Measurements from ENCODE around the gene UNC50.

UNC50 gene

GRCh38 chr2:98614024-98614739 lies 5.8 kb downstream of the UNC50 start:
- H3K27ac ChIP-seq = no peak overlapping the region
- H3K4me2 ChIP-seq = no peak overlapping the region
- H3K36me3 ChIP-seq = peaks cover 72 to 91% (median 78%) of the 10 kb centered on the region in 11 experiments
- no peak overlapping the region for H3K4me3 ChIP-seq
- H3K4me1 ChIP-seq = peaks cover 15 to 24% (median 20%) of the 10 kb centered on the region in 10 experiments
- H3K27me3 ChIP-seq = no peaks in the 10 kb centered on the region
- peaks cover 0 to 45% (median 0%) of the 10 kb centered on the region in 11 experiments; a peak in 4 of 22 replicates for H4K20me1 ChIP-seq
- no peaks in the 10 kb centered on the region for H3K9me3 ChIP-seq (replicated peaks in 1 of 11)
- no peak for TF ChIP-seq Cebpa-rat (IDR thresholded peaks at IDR 0.05)
- no peak overlapping the region for H3K9ac ChIP-seq

GRCh38 chr2:98615481-98615880 lies 7.1 kb downstream of the UNC50 start:
- Histone ChIP-seq H3K27ac (no peak overlapping the region), H3K4me1 (peaks cover 2 to 11% (median 7%) of the 10 kb centered on the region in 10 experiments; a peak in 17 of 20 replicates), H3K9ac (no peak overlapping the region), H3K36me3 (peaks cover 70 to 97% (median 83%) of the 10 kb centered on the region in 11 experiments), H3K4me2 (no peak overlapping the region), H3K27me3 (no peaks in the 10 kb centered on the region), H4K20me1 (peaks cover 0 to 58% (median 0%) of the 10 kb centered on the region in 11 experiments; a peak in 4 of 22 replicates), H3K9me3 (replicated peaks in 1 of 11) (no peaks in the 10 kb centered on the region), H3K4me3 (no peak overlapping the region)
- TF ChIP-seq Cebpa-rat (IDR thresholded peaks at IDR 0.05) = no peak

GRCh38 chr2:98617149-98617548 lies 8.8 kb downstream of the UNC50 start:
- Histone ChIP-seq H3K36me3 (peaks cover 63 to 100% (median 81%) of the 10 kb centered on the region in 11 experiments), H3K4me1 (peaks cover 0 to 2% (median 0%) of the 10 kb centered on the region in 10 experiments; a peak in 1 of 20 replicates), H3K27ac (no peak overlapping the region)

GRCh38 chr2:98623657-98624056 lies 15.3 kb downstream of the UNC50 start:
- Histone ChIP-seq H3K4me2 (peak overlapping the region in 10 of 11 experiments; percentile 5 to 68 (median 60); a peak in 16 of 22 replicates), H4K20me1 (peaks cover 0 to 57% (median 0%) of the 10 kb centered on the region in 11 experiments; a peak in 3 of 22 replicates), H3K9ac (no peak overlapping the region), H3K27ac (no peak overlapping the region), H3K4me3 (no peak overlapping the region), H3K27me3 (no peaks in the 10 kb centered on the region), H3K4me1 (peaks cover 8 to 29% (median 14%) of the 10 kb centered on the region in 10 experiments; a peak in 17 of 20 replicates), H3K36me3 (peaks cover under 1 to 97% (median 21%) of the 10 kb centered on the region in 11 experiments; a peak in 13 of 22 replicates), H3K9me3 (replicated peaks in 1 of 11) (no peaks in the 10 kb centered on the region; a peak in 1 of 22 replicates)
- TF ChIP-seq Cebpa-rat (IDR thresholded peaks at IDR 0.05) = no peak

More at GRCh38 chr2:98617149-98617548, 8.8 kb downstream of the UNC50 start:
- Histone ChIP-seq H3K4me3 (no peak overlapping the region), H3K27me3 (no peaks in the 10 kb centered on the region), H3K9ac (no peak overlapping the region), H3K4me2 (no peak overlapping the region), H3K9me3 (replicated peaks in 1 of 11) (no peaks in the 10 kb centered on the region), H4K20me1 (peaks cover 0 to 73% (median 0%) of the 10 kb centered on the region in 11 experiments; a peak in 4 of 22 replicates)
- no peak for TF ChIP-seq Cebpa-rat (IDR thresholded peaks at IDR 0.05)

GRCh38 chr2:98632351-98632750 lies 24.0 kb downstream of the UNC50 start:
- no peak overlapping the region for H3K27ac ChIP-seq
- no peak overlapping the region for H3K4me3 ChIP-seq
- peaks cover 0 to 8% (median 0%) of the 10 kb centered on the region in 11 experiments; a peak in 1 of 22 replicates for H3K9me3 ChIP-seq (replicated peaks in 1 of 11)
- peaks cover 0 to 99% (median 48%) of the 10 kb centered on the region in 11 experiments; a peak in 18 of 22 replicates for H3K36me3 ChIP-seq
- H3K9ac ChIP-seq = no peak overlapping the region
- H4K20me1 ChIP-seq = peaks cover 0 to 63% (median 0%) of the 10 kb centered on the region in 11 experiments; a peak in 3 of 22 replicates
- no peaks in the 10 kb centered on the region for H3K27me3 ChIP-seq
- peaks cover 0 to 7% (median 0%) of the 10 kb centered on the region in 10 experiments; a peak in 2 of 20 replicates for H3K4me1 ChIP-seq
- no peak for TF ChIP-seq Cebpa-rat (IDR thresholded peaks at IDR 0.05)
- no peak overlapping the region for H3K4me2 ChIP-seq

GRCh38 chr2:98634406-98635092 lies 26.2 kb downstream of the UNC50 start:
- H3K27me3 ChIP-seq = no peaks in the 10 kb centered on the region

GRCh38 chr2:98637401-98638147 lies 29.2 kb downstream of the UNC50 start:
- Histone ChIP-seq H4K20me1 (peaks cover 0 to 77% (median 0%) of the 10 kb centered on the region in 11 experiments; a peak in 3 of 22 replicates), H3K9ac (no peak overlapping the region), H3K4me1 (peaks cover 0 to 4% (median 0%) of the 10 kb centered on the region in 10 experiments; a peak in 1 of 20 replicates), H3K36me3 (peaks cover 5 to 99% (median 56%) of the 10 kb centered on the region in 11 experiments; a peak in 18 of 22 replicates), H3K27me3 (no peaks in the 10 kb centered on the region), H3K9me3 (replicated peaks in 1 of 11) (peaks cover 0 to 4% (median 0%) of the 10 kb centered on the region in 11 experiments; a peak in 1 of 22 replicates), H3K4me3 (no peak overlapping the region), H3K27ac (no peak overlapping the region), H3K4me2 (0 out of 22 replicates have a peak overlapping the region, but pooled peaks of 1 of the 11 experiments have one; percentile 4)
- no peak for TF ChIP-seq Cebpa-rat (IDR thresholded peaks at IDR 0.05)

More at GRCh38 chr2:98634406-98635092, 26.2 kb downstream of the UNC50 start:
- no peak for TF ChIP-seq Cebpa-rat (IDR thresholded peaks at IDR 0.05)
- Histone ChIP-seq H3K9me3 (replicated peaks in 1 of 11) (0 out of 22 replicates have a peak, but pooled peaks cover 0 to 8% (median 0%) of the 10 kb centered on the region in 11 experiments), H3K9ac (no peak overlapping the region), H3K4me1 (peaks cover 0 to 4% (median 0%) of the 10 kb centered on the region in 10 experiments; a peak in 1 of 20 replicates), H4K20me1 (peaks cover 0 to 75% (median 0%) of the 10 kb centered on the region in 11 experiments; a peak in 3 of 22 replicates), H3K27ac (no peak overlapping the region), H3K4me3 (no peak overlapping the region), H3K36me3 (peaks cover 7 to 100% (median 58%) of the 10 kb centered on the region in 11 experiments; a peak in 18 of 22 replicates), H3K4me2 (no peak overlapping the region)

GRCh38 chr2:98643496-98644100 lies 35.2 kb downstream of the UNC50 start:
- Histone ChIP-seq H3K4me3 (no peak overlapping the region), H3K36me3 (peaks cover 0 to 100% (median 45%) of the 10 kb centered on the region in 11 experiments; a peak in 17 of 22 replicates), H3K9me3 (replicated peaks in 1 of 11) (peaks cover 0 to 4% (median 0%) of the 10 kb centered on the region in 11 experiments; a peak in 1 of 22 replicates), H3K9ac (no peak overlapping the region), H3K4me2 (no peak overlapping the region), H4K20me1 (peaks cover 0 to 94% (median 0%) of the 10 kb centered on the region in 11 experiments; a peak in 3 of 22 replicates), H3K4me1 (peaks cover 0 to 6% (median 4%) of the 10 kb centered on the region in 10 experiments; a peak in 12 of 20 replicates), H3K27ac (no peak overlapping the region), H3K27me3 (no peaks in the 10 kb centered on the region)
- no peak for TF ChIP-seq Cebpa-rat (IDR thresholded peaks at IDR 0.05)

Data from BLaER1 treated with 17β-estradiol and CSF1 and Interleukin-3, amounts not matched to agents 10 nM and 100 nM (cell line).